HG03342 (cell line): ENCODE data around the gene APBB2.
"Not testable (repeated sequence)": the region's sequence is repeated elsewhere in the genome, so short reads cannot be mapped to it uniquely, and the experiment has no call there.

Source experiments
- ATAC-seq: cut with Tn5 transposase; IDR thresholded peaks from one replicate; pipeline ENCODE4 v1.9.1; 2021; ENCODE audit warnings: mild to moderate bottlenecking, moderate library complexity; ENCODE audit not compliant: unreplicated experiment

The APBB2 gene

GRCh38 chr4:40916880-40917279 lies 297.5 kb downstream of the APBB2 start:
- ATAC-seq, result peak; percentile 73

DNA sequence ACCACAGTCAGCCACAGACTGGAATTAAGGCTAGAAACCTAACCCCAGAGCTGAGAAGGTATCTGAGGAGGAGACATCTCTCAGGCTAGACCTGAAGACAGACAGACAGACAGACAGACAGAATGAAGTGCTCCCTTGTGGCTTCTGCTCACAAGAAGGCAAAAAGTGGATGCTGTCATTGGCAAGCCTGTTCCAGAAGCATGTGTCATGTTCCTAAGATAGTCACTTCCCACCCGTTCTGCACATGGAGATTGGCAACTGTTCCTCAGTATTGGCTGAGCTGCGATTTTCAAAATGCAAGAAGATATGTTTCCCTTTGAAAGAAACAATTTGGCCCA lies 298.2 kb downstream of the APBB2 start:
- no peak for ATAC-seq

DNA sequence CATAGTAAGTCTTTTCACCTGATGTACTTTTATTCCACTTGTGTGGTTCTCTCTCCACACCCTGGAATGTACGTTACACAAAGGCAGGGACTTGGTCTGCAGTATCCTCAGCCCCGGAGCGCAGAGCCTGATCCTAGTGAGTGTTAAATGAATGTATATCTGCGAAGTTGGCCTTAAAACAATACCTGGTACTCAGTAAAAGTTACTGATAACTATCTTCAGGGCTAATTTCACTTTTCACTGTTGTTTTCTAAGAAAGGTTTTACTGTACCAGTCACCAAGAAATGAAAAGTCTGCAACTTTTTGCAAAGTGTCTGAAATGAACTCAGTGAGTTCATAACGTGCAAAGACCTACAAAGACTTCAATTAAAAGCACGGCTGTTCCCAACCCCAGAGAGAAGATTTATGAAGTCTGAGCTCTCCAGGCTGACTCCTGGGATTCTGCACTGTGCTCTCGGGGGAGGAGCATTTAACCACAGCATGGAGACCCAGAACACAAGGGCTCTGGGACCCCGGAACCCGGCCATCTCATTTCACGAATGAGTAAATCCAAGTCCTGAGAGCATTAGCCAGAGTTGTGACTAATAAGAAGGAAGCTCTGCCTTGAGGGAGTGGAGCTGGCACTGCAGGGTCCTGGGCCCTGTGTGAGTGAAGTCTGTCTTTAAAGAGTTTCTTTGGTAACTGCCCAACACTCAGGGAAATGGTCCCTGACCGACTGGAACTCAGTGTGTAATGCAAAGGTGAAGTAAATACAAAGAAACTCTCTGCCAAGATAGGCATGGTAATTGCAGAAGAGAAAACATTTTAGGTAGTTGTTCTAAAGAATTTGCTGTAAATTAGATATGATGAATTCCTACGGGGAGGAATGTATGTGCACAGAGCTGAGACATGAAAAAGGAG lies 298.8 kb downstream of the APBB2 start:
- ATAC-seq, result no peak

- ATAC-seq, result no peak
Observed at GRCh38 chr4:40912460-40913184, 301.7 kb downstream of the APBB2 start.

GRCh38 chr4:40910706-40911105 lies 303.6 kb downstream of the APBB2 start:
- no peak for ATAC-seq

- no peak for ATAC-seq
Observed at GRCh38 chr4:40909363-40909876, 304.9 kb downstream of the APBB2 start.

GRCh38 chr4:40908702-40909362 lies 305.5 kb downstream of the APBB2 start:
- peak; percentile 90 for ATAC-seq

GRCh38 chr4:40908297-40908696 lies 306.0 kb downstream of the APBB2 start:
- ATAC-seq, result peak; percentile 14

GRCh38 chr4:40905414-40905813 lies 308.9 kb downstream of the APBB2 start:
- ATAC-seq, result no peak

- ATAC-seq, result not testable (repeated sequence)
Observed at GRCh38 chr4:40900531-40900930, 313.8 kb downstream of the APBB2 start.

DNA sequence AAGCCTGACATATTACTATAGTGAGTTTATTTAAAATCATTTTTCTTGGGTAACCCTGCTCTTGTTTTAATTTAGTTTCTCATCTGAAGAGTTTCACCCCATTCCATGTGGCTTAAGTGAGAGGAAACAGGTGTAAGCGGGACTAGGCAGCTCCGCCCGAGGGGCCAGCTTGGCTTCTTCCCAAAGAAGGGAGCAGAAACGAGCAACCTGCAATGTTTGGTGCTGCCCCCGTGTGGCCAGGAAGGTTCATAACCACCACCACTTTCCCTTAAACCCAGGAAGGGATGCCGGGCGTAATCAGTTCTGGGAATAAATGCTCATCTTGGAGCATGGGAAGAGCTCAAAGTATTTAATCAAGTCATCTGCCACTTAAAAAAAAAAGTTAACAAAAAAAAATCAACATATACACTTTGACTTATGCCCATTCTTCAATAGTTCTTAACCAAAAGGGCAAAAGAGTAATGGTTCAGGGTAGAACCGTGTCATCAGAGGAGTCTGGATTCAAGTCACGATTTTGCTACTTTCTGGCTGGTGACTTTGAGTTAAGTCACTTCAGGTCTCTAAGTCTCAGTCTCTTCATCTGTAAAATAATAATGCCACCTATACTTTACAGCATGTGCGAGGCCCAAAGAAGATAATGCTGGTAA lies 316.7 kb downstream of the APBB2 start:
- peak; percentile 68 for ATAC-seq

DNA sequence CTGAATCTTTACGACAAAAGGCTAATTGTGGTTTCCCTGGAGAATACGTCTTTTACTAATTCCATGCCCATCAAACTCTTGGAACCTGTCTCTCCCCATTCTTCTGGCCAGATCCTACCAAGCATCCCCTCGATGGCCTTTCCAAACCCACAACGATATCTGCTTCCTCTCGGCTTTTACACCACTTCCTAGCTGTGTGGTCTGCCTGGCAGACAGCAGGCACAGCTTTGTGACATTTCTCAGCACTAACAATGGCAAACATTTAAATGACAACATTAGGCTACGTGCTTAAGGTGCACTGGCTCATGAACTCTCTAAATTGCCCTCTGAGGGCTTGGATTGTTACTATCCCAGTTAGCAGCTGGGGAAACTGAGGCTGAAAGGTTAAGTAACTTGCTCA lies 323.6 kb downstream of the APBB2 start:
- no peak for ATAC-seq

DNA sequence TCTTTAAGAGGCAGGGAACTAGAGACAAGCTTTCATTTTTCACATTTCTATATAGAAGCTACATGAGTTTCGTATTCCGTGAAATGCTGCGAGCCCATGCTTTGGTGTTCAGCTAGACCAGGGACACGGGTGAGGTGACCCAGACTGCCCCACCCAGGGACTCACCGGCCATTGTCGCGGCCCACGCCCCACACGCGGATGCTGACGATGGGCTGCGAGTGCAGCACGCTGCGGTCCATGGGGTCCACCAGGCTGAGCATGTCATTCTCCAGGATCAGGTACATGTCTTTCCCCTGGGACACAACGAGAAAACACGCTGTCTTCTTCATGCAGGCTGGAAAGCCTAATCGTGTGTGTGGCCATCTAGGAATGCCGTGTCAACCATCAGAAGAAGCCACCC lies 324.1 kb downstream of the APBB2 start:
- no peak for ATAC-seq

DNA sequence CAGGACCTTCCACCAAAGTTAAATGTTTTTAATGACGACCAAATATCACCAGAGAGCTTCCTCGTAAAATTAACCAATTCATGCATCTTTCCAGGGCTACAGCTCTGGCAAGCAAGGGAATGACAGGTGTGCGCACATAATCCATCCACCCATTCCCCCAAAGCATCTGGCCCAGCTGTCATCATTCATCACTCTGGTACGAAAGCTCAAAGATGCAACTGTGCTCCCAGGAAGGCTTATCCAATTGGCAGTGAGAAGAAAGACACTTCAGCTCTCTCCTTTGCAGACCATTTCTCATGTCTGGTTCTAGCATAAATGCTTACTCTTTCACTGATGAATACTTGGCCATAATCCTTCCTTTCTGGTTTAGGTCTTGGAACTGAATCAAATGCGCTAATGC lies 325.4 kb downstream of the APBB2 start:
- no peak for ATAC-seq

- no peak for ATAC-seq
Observed at GRCh38 chr4:40887764-40888131, 326.6 kb downstream of the APBB2 start.

GRCh38 chr4:40886931-40887763 lies 327.2 kb downstream of the APBB2 start:
- ATAC-seq, result no peak

- ATAC-seq, result no peak
Observed at GRCh38 chr4:40881851-40882250, 332.5 kb downstream of the APBB2 start.

DNA sequence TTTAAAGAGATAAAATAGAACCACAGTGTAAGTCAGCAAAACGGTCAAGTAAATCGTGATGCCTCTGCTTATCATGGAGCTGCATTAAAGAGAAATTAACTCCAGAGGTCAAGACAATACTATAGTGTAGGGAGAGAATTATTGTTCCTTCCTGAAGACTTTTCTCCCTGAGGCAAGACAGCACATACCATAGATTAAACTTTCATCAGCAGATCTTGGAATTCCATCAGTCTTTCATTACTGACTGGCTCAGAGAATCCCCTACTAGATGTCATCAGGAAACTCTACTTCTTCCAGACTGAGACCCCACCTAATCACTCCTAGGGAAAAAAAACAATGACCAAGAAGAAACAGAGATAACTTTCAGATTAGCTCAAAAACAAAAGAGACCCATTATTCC lies 333.2 kb downstream of the APBB2 start:
- ATAC-seq, result no peak

DNA sequence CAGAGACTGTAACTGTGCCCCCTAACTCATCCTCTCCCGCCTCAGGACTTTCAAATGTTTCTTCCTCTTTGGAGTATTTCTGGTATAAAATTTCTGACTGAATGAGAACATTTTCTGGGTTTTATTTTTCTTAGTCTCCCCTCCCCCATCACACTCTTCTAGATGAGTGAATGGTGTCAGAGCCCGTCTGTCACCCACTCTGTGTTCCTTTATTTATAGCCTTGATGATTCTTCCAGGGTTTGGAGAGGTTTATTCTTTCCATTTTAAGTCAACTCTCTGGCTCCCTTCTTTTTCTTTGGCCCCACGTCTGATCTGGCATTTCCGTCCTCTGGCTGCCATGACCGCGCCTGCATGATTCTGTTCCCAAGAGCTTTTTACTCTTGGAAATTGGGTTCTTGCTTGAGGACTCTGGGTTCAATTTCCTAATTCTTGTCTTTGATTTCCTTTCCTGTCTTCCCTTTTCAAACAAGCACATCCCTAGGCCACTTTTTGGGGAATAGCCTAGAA lies 335.7 kb downstream of the APBB2 start:
- no peak for ATAC-seq

- no peak for ATAC-seq
Observed at GRCh38 chr4:40877081-40877480, 337.3 kb downstream of the APBB2 start.
